Activated CD4-positive, CD25-positive, alpha-beta regulatory T cell treated with anti-CD3 and anti-CD28 coated beads, Interleukin-2, amount 50 U/mL, for 24 hours (primary cell): ENCODE data around the gene GPATCH4.
"Not testable (repeated sequence)": the region's sequence is repeated elsewhere in the genome, so short reads cannot be mapped to it uniquely, and the experiment has no call there.

Source experiments
- ATAC-seq, 2 donors: fragments of 150-1000 bp; cut with Tn5 transposase; one replicate each; pipeline ENCODE4 v1.10.0; 2021; ENCODE audit warnings: mild to moderate bottlenecking in 1 of 2, moderate library complexity in 1 of 2

The GPATCH4 gene

DNA sequence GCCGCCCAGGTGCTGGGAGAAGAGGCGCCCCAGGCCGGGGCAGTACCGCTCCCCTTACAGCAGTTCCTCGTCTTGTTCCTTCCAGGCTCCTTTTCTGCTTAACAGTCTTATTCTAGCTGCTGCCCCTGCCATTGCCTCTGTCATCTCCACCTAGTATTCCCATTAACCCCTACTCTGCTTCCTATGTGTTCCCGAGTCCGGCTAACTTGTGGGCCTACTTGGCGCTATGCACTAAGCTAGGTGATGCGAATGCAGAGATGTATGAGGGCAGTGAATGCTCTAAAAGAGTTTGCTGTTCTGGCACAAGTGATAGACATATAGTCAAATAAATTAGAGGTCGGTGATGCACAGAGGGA, 28.6 kb downstream of the GPATCH4 start:
- ATAC-seq: no peak

DNA sequence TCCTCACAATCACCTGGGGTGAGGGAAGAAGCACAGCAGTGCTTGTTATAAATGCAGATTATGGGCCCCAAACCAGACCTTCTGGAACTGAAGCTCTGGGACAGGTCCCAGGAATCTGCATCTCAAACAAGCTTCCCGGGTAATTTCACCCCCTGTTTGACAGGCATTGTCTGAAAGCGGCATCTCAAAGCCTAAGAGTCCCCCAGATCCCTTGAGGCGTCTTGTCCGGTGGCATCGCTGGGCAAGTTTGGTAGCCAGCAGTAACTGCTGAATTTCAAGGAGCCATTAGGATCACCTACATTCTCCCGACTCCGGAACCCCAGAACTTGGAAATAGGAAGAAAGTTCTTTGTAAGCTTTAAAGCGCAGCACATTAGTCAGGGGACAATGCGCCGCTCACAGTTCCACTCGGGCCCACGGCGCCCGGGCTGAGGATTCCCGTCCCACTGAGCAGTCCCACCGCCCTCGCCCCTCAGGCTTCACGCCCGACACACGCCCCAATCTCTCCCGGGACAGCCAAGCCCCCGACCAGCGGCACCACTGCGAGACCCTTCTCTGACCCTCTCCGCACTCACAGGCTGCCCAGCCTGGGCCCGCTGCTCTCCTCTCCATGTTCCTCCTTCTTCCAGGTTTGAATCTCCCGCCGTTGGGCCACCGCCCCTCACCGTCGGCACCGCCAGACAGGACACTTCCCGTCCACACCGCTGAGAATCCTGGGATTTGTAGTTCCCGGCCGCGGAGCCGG, 29.2 kb downstream of the GPATCH4 start, which contains the start of gene IQGAP3:
Gene IQGAP3 (minus strand): TSS at position 647 of the 744 bp plus-strand sequence. CDS start 36 bp downstream, at position 611.
- ATAC-seq: peak; percentile 92 to 96

DNA sequence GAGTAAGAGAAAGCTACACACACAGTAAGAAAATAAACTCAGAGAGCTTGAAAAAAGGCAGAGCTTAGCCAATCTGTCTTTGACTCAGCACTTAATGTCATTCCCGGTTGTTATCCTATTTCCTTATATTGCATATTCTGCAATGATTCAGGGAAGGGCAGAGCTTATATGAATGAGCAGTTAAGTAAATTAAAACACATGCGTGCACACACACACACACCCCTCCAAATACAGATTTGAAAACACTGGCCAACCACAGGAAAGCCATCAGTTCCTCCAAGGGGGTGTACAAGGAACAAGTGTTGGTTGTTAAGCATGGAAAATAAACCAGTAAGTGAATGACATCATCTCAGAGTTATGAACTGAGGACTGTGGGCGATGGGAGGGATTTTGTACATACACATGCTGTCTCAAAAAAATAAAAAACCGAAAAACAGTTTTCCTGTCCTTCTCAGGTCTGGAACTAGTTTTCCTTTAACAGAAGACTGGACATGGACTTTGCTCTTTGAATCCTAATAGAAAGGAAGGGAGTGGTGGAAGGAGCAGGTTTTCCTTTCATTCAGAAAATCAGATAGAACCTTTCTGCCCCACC, 29.9 kb downstream of the GPATCH4 start:
- no peak for ATAC-seq

DNA sequence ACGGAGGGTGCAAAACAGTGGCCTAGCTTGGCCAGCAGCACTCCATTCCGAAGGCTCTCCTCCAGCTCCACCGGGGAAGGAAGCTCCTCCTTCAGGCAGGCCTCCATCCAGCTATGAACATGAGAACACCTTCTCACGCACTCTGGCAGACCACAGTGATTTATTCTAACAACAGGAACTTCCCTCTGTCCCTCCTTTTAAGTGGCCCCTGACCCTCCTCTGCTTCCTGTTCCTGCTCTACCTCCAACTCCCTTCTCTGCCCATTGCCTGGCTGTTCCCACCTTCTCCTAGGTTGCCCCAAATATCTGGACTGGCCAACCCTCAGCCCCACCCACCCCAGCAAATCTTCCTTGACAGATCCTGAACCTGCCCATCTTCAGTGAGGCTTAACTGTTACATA, 34.8 kb downstream of the GPATCH4 start:
- no peak for ATAC-seq

DNA sequence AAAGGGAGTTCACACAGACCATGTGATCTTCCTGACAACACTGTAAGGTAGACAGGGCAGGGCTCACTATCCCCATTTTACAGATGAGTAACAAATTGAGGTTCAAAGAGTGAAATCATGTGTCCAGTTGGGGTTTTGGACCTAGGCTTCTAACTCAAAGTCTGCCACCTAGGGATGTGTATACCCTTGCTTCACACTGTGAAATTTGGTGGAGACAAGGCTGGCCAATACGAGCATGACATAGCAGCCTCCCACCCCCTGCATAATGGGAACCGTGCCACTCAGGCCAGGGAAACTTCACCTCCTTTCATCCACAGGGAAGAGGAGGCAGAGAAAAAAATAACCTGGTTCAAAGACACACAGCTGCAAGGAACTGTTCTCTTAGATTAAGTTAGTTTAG, 35.8 kb downstream of the GPATCH4 start:
- ATAC-seq: no peak

DNA sequence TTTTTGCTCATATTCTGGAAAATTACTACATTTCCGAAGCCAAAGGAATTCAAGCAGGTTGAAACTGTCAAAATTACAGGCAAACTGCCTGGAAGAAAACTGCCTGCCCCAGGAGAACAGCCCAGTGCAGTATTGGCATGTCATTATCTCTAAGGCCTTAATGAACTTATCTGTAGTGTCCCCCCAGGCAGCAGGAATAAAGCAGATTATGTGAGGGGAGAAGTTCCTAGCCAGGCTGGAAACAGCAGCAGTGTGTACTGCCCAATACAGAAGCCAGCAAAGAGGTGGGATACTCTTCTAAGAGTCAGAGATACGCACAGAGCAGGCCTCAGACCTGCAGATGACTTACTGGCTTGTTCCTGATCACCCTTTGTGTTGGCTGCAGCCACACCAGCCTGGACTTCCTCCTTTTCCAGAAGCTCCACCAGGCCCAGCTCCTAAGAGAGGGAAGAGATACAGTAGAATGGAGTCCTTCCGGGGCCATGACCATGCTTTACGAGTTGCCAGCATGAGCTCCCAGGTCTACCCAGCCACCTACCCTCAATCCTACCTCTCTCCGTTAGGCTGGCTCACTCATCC, 40.6 kb downstream of the GPATCH4 start:
- no peak for ATAC-seq

DNA sequence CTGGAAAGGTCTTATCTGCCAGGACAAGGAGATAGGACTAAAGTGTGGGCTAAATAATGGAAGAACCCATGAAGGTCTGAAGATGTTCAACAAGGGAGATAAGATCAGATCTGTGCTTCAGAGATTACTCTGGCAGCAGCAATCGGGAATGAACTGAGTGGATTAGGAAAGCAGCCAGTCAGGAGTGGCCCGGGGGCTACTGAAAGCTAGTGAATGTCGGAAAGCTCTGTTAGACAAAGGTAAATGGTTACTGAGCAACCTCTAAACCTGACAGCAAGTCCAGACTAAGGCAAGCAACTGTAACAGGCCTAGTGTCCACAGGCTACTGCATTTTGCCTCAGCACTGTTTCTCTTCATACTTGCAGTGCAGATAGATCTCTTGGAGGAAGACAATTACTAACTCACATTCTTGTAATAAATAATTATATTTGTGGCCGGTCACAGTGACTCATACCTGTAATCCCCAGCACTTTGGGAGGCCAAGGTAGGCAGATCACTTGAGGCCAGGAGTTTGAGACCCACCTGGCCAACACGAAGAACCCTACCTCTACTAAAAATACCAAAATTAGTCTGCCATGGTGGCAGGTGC, 41.4 kb downstream of the GPATCH4 start:
- ATAC-seq: no peak

DNA sequence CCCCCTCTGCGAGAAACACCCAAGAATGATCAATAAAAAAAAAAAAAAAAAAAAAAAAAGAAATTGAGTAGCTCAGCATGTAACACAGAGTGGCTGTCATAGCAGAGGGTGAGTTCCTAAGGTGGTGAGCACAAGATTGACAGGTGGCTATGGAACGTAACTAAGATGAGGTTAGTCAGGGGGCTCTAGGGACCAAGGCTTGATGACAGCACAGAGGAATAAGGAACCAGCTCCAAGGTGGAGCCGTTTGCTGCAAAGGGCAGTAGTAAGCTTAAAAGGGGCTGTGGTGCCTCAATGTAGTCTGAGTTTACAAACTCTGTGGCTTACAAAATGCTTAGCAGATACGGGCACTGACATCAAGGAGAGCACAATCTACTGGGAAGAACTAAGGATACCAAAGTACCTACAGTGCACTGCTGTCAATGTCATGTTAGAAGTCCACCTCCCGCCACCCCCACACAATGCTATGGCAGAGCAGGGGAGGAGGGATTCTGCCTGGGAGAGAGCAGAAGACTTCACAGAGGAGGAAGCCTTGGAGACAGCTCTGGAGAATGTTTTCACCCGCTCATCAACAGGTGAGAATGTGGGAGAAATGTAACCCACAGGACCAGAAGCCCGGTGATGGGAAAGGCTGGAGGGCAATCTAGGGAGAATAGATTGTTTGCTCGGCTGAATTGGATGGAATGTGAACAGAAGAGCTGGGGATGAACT, 42.0 kb downstream of the GPATCH4 start:
- ATAC-seq: no peak

DNA sequence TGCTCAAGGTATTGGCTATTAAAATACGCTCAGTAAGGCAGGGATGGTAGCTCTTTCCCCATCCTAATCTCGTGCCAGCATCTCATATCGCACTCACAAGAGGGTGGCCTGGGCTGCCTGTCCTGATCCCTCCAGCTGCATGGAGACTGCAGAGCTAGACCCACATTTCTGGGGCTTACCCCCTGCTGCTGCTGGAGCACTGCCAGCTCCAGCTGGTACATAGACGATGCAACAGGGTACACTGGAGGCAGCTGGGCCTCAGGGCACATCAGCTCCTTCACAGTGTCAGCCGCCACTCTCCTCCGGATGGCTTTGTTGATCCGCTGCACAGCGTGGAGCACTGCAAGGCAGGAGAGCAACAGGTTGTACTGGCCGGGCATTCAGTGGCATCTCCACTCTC, 44.9 kb downstream of the GPATCH4 start:
- ATAC-seq: no peak

DNA sequence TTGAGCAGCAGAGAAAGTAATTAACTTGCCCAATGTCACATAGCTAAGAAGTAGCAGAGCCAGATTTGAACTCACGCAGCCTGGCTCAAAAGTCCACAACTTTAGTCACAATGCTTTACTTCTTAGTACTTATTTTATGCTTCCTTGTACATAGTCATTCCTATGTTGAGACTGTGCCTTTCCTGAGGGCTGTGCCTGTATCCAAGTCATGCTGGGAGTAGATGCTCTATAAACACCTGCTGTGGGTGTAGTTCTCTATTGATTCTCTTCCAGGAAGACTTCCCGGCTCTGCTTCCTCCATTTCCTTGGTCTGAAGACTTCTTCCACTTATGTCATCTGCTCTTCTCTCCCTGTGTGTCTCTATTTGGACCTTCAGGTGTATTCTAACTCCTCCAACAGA, 45.6 kb downstream of the GPATCH4 start:
- no peak for ATAC-seq

DNA sequence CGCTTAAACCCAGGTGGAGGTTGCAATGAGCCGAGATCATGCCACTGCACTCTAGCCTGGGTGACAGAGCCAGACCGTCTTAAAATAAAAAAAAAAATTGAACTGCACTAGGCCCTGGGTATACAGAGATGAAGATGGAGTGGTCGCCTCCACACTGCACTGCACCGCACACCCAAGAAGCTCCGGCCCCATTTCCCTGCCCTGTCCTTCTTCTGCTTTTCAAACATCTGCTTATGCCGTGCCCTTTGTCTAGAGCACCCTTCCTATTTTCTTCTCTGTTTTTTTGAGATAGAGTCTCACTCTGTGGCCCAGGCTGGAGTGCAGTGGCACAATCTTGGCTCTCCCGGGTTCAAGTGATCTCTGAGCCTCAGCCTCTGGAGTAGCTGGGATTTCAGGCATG, 46.3 kb downstream of the GPATCH4 start:
- ATAC-seq: no peak

DNA sequence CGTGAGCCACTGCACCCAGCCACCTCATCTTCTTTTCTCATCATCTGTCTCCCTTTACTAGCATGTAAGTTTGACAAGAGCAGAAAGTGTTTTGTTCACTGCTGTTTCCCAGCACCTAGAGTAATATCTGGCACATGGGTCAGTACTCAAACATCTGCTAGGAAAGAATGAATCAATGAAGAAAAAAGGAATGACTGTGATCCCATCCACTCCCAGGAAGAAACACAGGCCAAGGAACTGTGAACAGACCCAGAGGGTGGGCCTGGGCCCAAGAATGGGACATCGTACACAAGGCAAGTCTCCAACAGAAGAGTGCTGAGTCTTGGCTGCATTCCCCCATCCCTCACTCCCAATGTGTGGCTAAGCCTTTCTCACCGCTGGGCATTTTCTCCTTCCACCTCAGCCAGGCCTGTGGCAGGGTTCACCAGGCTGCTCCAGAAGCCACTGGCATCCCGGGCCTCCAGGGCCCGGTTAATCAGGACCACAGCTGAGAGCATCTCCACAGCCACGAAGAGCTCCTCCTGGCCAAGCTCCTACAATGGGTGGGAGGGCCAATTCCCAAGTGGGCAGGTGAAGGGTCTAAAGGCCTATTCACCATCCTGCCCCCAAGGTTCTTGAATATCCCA, 47.3 kb downstream of the GPATCH4 start:
- ATAC-seq: no peak

DNA sequence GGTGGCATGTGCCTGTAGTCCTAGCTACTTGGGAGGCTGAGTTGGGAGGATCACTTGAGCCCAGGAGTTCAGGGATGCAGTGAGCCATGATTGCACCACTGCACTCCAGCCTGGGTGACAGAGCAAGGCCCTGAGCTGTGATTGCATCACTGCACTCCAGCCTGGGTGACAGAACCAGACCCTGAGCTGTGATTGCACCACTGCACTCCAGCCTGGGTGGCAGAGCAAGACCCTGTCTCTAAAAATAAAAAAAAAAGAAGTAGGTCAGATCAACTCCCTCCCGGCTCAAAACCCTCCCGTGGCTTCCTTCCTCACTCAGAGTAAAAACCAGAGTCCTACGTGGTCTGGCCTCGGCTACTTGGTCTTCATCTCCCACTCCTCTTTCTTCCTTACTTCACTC, 48.3 kb downstream of the GPATCH4 start:
- not testable (repeated sequence) for ATAC-seq

DNA sequence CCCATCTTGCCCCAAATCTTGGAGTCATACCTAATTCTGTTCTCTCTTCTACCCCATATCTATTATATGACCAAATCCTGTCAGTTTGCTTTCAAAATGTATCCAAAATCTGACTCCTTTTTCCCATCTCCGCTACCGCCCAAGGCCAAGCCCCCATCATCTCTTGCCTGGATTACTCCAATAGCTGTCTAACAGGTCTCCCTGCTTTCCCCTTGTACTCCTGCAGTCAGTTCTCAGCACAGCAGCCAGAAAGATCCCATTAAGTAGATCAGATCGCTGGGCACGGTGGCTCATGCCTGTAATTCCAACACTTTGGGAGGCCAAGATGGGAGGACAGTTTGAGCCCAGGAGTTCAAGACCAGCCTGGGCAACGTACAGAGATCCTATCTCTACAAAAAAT, 48.8 kb downstream of the GPATCH4 start:
- ATAC-seq: no peak

DNA sequence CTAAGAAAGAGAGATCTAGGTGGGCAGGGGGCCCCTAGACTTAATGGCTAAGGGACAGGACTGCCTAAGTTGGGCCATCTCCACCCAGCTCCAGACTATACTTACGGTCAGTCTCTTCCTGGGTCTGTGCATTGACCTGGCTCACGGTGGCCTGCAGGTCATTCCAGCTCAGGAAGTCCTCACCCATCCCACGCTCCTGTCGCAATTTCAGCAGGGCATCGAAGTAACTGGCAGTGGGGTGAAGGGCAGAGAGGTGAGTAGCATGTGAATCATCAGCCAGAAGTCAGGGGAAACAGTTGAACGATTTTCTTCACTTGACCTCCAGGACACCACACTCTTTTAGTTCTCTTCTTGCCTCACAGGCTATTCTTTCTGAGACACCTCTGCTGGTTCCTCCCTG, 49.4 kb downstream of the GPATCH4 start:
- ATAC-seq: no peak

DNA sequence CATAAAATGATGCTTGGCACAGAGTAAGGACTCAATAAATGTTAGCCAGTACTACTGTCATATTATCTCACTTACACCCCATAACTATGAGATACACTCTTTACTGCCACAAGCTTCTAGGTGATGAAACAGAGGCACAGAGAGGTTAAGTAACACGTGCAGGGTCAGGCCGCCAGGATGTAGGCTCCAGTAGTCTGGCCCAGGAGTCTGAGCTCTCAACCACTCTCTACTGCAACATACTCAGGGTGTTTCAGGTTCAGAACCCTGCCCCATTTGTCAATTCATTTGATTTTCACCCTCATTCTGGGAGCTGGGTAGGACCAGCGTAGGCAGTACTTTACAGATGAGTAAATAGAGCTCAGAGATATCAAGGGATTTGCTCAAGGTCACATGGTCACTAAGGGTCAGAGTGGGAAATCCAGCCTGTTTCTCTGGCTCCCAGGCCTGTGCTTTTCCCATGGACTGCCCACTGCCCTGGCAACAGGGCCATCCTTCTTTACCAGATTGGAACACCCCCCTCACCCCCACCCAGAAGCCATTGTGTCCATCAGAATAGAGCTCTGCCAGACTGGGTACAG, 50.1 kb downstream of the GPATCH4 start:
- no peak for ATAC-seq

DNA sequence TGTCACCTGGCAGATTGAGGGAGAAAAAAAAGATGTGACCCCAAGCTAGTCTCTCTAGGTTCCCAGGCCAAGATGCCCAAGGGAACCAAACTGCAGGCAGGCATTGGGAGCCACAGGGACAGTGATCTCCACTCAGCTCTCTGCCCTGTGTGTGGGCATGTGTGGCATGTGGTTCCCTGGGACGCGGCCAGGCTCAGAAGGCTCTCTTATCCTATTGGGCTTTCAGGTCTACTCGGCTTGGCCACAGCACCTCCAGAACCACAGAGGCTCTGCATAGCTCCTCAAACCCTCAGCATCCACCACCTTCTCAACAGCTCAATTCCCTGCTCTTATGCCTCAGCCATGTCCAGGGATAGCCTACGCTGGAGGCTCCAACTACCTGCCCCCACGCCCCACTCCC, 50.9 kb downstream of the GPATCH4 start:
- ATAC-seq: no peak

DNA sequence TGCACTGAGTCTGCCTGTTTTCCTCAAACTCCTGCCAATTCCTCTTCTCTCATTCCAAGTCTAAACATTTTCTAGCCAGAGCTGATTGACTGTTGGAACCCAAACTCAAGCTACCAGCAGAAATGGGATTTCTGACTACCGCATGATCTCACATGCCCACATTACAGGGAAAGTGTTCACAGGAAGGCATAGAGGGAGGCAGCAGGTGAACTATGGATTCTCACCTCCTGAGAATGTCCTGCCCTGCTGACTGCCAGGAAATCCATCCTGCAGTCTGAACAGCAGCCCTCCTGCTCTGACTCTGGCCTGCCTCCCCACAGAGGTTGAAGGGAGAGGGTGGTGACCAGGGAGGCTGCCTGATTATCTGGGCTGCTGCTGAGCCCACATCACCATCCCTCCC, 51.4 kb downstream of the GPATCH4 start:
- ATAC-seq: no peak

DNA sequence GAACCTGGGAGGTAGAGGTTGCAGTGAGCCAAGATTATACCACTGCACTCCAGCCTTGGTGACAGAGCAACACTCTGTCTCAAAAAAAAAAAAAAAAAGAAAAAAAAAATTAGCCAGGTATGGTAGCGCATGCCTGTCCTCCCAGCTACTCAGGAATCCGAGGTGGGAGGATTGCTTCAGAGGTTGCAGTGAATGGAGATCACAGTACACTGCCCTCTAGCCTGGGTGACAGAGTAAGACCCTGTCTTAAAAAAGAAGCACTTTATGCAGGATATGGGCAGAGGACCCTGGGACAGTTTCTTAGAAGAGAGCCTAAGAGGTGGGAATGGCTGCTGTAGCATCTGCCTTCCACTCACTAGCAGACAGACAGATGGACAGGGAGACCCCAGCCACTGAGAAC, 51.9 kb downstream of the GPATCH4 start:
- ATAC-seq: no peak

DNA sequence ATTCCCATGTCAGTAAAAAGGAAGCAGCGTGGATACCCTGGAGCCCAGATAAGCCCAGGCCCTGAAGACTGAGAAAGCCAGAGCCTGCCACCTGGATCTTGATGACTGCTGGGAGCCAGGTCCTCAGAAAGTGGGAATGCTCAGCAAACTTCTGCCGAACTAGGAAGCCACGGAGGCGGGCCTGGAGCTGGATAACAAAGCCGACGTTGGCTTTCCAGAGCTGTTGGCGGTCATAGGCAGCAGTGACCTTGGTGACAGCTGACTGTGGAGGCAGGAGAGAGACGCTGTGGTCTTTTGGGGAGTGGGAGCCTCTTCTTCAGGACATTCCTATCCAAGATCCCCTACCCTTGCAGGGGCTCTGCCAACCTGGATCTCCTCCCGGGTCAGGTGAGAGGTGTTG, 53.3 kb downstream of the GPATCH4 start:
- ATAC-seq: no peak

DNA sequence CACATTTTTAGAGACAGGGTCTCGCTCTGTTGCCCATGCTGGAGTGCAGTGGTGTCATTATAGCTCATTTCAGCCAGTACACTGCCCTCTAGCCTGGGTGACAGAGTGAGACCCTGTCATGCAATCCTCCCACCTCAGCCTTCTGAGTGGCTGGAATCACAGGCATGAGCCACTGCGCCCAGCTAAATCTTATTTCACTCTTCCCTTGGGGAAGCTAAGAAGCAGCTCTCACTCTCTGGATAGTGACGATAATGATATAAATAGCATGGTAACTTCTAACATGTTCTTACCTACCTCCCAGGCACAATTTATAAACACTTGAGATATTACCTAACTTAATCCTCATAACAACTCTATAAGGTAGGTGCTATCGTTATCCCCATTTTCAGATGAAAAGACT, 53.8 kb downstream of the GPATCH4 start:
- no peak for ATAC-seq

DNA sequence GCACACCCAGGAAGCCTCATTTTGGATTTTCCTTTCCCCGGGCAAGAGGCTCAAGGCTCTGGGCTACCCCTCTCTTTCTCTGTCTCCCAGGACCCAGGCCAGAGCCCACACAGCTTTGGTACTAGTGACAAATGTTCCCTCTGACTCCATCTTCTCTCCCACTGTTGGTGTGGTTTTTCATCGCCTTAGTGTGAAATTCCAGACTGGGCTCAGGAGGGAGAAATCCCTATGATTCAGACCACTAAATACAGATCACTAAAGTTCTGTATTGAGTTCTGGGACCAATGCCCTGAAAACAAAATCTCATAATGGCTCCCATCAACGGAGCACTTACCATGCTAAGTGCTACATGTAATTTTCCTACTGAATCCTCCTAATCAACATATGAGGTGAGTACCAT, 55.0 kb downstream of the GPATCH4 start:
- ATAC-seq: no peak
